GM12872 (cell line): ENCODE data around the gene NFAM1.

Experiments
- CTCF ChIP-seq: IDR thresholded peaks from 3 replicates; pipeline ENCODE4 v1.5.1; 2011; ENCODE audit warnings: low read depth, mild to moderate bottlenecking, low read length, moderate library complexity; ENCODE audit not compliant: insufficient read depth

Gene NFAM1

GRCh38 chr22:42412744-42413333 lies 19.4 kb downstream of the NFAM1 start:
- TF ChIP-seq CTCF, result no peak

GRCh38 chr22:42410708-42411107 lies 21.5 kb downstream of the NFAM1 start:
- TF ChIP-seq CTCF, result no peak

GRCh38 chr22:42408810-42409529 lies 23.2 kb downstream of the NFAM1 start:
- no peak for TF ChIP-seq CTCF

GRCh38 chr22:42408276-42408675 lies 23.9 kb downstream of the NFAM1 start:
- TF ChIP-seq CTCF, result no peak

GRCh38 chr22:42404266-42404665 lies 27.9 kb downstream of the NFAM1 start:
- no peak for TF ChIP-seq CTCF

- no peak for TF ChIP-seq CTCF
Observed at GRCh38 chr22:42401535-42402334, 30.5 kb downstream of the NFAM1 start.

GRCh38 chr22:42400811-42401534 lies 31.2 kb downstream of the NFAM1 start:
- no peak for TF ChIP-seq CTCF
